Type B pancreatic cell (in vitro differentiated cells): ENCODE data around the gene TMTC1. TPM values are rescaled to one million over a fixed set of nuclear protein-coding genes. Genes with fewer than 3 reads are reported as not detected.

Source experiments
- DNase-seq: peaks from one replicate; pipeline ENCODE4 v3.0.0; 2021; ENCODE audit warnings: mixed read lengths; ENCODE audit not compliant: unreplicated experiment; ENCODE audit errors: extremely low spot score
- H3K27ac Mint-ChIP-seq: 2 replicates; pipeline ENCODE4 v1.8.0; 2021; ENCODE audit warnings: mild to moderate bottlenecking, mixed read lengths
- H3K27me3 Mint-ChIP-seq: 2 replicates; pipeline ENCODE4 v1.8.0; 2021; ENCODE audit warnings: mixed read lengths
- H3K36me3 Mint-ChIP-seq: 2 replicates; pipeline ENCODE4 v1.8.0; 2021; ENCODE audit warnings: mixed read lengths
- H3K4me1 Mint-ChIP-seq: one replicate; pipeline ENCODE4 v1.8.0; 2021; ENCODE audit warnings: mixed read lengths; ENCODE audit not compliant: unreplicated experiment
- H3K4me3 Mint-ChIP-seq: 2 replicates; pipeline ENCODE4 v1.8.0; 2021; ENCODE audit warnings: mild to moderate bottlenecking, mixed read lengths
- H3K9me3 Mint-ChIP-seq: 2 replicates; pipeline ENCODE4 v1.8.0; 2021; ENCODE audit warnings: mixed read lengths
- CTCF ChIP-seq: fragments of 200-600 bp; sonication (generic); conservative IDR thresholded peaks from 2 replicates; pipeline ENCODE4 v1.5.0; 2021; ENCODE audit warnings: antibody characterized with exemption, mild to moderate bottlenecking
- total RNA-seq: library from RNA; stranded (reverse); gene quantifications from 2 replicates; pipeline ENCODE4 v1.2.1, GENCODE V29; 2021; ENCODE audit warnings: low replicate concordance

TMTC1 gene
- total RNA-seq, 1 donor from 2014 or later = 24.0 TPM

GRCh38 chr12:29578731-29579130 is 205.0 kb downstream of the TMTC1 start:
- no peaks in the 10 kb centered on the region for H3K9me3 Mint-ChIP-seq
- no peak overlapping the region for H3K4me3 Mint-ChIP-seq
- H3K36me3 Mint-ChIP-seq = peaks cover 36% of the 10 kb centered on the region
- H3K4me1 Mint-ChIP-seq = no peaks in the 10 kb centered on the region
- no peak for TF ChIP-seq CTCF
- no peaks in the 10 kb centered on the region for H3K27me3 Mint-ChIP-seq
- no peak for DNase-seq
- H3K27ac Mint-ChIP-seq = no peak overlapping the region

DNA sequence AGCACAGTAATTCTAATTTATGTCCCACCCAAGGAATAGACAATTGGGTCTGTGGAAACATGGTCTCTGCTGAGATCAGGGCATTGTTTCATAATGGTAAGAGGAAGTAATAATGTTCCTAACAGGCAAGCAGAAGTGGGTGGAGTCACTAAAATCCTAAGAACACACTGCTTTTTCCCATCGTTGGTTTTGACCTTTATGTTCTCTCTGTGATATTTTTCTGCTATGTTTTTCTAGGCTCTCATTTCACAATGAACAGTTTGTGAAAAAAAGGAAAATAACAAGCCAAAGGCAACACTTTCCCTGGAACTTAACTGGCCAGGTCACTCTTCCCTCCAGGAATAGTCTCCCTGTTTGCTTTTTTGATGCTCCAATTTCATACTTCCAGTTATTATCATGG is 205.7 kb downstream of the TMTC1 start:
- Mint-ChIP-seq H3K9me3 (no peaks in the 10 kb centered on the region), H3K4me1 (no peaks in the 10 kb centered on the region), H3K27me3 (no peaks in the 10 kb centered on the region), H3K36me3 (peaks cover 42% of the 10 kb centered on the region), H3K4me3 (no peak overlapping the region), H3K27ac (no peak overlapping the region)
- no peak for TF ChIP-seq CTCF
- DNase-seq = no peak

GRCh38 chr12:29574500-29574899 is 209.2 kb downstream of the TMTC1 start:
- TF ChIP-seq CTCF = no peak
- H3K9me3 Mint-ChIP-seq = no peaks in the 10 kb centered on the region
- no peaks in the 10 kb centered on the region for H3K27me3 Mint-ChIP-seq
- H3K4me3 Mint-ChIP-seq = no peak overlapping the region
- H3K36me3 Mint-ChIP-seq = peaks cover 50% of the 10 kb centered on the region
- no peak overlapping the region for H3K27ac Mint-ChIP-seq
- DNase-seq = no peak
- H3K4me1 Mint-ChIP-seq = no peaks in the 10 kb centered on the region

DNA sequence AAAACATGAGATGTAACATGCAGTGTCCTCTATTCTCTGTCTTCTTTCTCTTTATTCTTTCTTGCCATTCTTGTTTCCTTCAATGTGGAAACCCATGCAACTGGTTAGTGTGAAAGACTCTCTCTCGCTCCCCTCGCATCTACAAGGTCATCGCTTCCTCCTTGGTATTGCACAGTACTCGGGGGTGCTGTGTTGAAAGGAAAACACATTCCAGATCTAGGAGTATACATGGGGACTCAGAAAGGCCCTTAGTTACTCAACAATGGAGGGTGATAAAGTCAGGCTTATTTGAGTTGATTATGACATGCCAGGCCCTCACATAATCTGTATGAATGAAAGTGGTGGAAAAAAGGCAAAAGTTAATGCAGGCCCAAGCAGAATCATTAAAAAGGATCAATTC is 210.8 kb downstream of the TMTC1 start:
- peaks cover 5% of the 10 kb centered on the region for H3K4me1 Mint-ChIP-seq

DNA sequence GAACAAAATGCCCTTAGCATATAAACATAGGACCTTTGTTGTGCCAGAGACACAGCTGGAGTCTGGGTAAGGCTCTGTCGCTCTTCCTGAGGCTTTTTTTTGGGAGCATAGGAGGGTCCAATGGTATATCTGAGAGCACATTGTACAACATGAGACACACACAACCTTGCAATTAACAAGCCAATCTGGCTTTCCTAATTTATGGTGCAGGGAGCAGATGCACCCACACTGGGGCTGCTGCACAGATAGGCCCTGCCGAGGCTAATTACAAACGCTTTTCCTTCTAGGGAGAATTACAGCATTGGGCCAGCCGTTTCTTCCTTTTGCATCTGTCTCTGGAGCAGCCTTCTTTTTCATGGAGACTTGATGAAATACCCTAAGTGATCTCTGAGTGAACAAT is 211.3 kb downstream of the TMTC1 start:
- Mint-ChIP-seq H3K27me3 (no peaks in the 10 kb centered on the region), H3K4me1 (peaks cover 5% of the 10 kb centered on the region), H3K36me3 (peaks cover 38% of the 10 kb centered on the region), H3K4me3 (no peak overlapping the region), H3K9me3 (no peaks in the 10 kb centered on the region), H3K27ac (no peak overlapping the region)
- DNase-seq = no peak
- TF ChIP-seq CTCF = no peak

More for the DNA sequence above, 210.8 kb downstream of the TMTC1 start:
- Mint-ChIP-seq H3K27ac (no peak overlapping the region), H3K9me3 (no peaks in the 10 kb centered on the region), H3K27me3 (no peaks in the 10 kb centered on the region), H3K36me3 (peaks cover 39% of the 10 kb centered on the region), H3K4me3 (no peak overlapping the region)
- no peak for DNase-seq
- no peak for TF ChIP-seq CTCF

DNA sequence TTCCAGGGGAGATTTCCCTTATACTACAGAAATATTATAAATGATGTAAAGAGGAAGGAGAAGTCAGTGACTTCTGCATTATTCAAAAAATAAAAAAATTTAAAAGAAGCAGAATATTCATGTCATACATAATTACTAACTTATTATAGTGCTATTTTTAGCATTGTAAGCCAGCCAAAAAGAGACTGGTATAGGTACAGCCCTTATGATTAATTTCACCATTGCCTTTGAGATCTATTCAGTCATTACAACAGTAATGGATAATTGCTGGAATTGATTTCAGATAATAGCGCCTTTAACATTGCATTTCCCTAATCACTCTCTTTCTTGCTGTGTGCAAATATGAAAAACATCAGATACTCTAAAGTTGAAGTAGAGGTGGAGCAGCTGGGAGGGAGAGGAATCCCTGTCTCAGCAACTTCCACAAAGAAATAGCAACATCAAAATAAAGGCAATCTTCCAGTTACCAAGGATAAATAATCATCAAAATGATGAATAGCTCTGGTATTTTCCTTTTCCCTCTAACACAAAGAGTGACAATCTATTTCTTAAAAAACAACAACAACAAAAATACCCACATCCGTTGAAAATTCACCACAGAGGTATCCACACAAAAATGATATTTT is 214.5 kb downstream of the TMTC1 start:
- no peaks in the 10 kb centered on the region for H3K9me3 Mint-ChIP-seq
- peaks cover 11% of the 10 kb centered on the region for H3K4me1 Mint-ChIP-seq
- no peak overlapping the region for H3K4me3 Mint-ChIP-seq
- no peaks in the 10 kb centered on the region for H3K27me3 Mint-ChIP-seq
- no peak overlapping the region for H3K27ac Mint-ChIP-seq
- TF ChIP-seq CTCF = no peak
- H3K36me3 Mint-ChIP-seq = peaks cover 41% of the 10 kb centered on the region
- DNase-seq = no peak
